ENCODE measurements around the gene NFKBIZ.

Gene NFKBIZ

GRCh38 chr3:101814835-101815234, 34.5 kb upstream of the NFKBIZ start:
- H3K4me3 ChIP-seq (replicated peaks in 1 of 2; ENCODE audit: low read depth in 2 of 2, low read length in 2 of 2) = no peak overlapping the region
- no peak for DNase-seq (ENCODE audit: low read depth in 2 of 2)
- no peak for TF ChIP-seq CTCF (IDR thresholded peaks at IDR 0.05; ENCODE audit: low read depth, low read length)

GRCh38 chr3:101816215-101817149, 32.8 kb upstream of the NFKBIZ start:
- DNase-seq (ENCODE audit: low read depth in 2 of 2) = no peak
- H3K4me3 ChIP-seq (replicated peaks in 1 of 2; ENCODE audit: low read depth in 2 of 2, low read length in 2 of 2) = no peak overlapping the region
- no peak for TF ChIP-seq CTCF (IDR thresholded peaks at IDR 0.05; ENCODE audit: low read depth, low read length)

GRCh38 chr3:101817992-101818391, 31.3 kb upstream of the NFKBIZ start:
- no peak overlapping the region for H3K4me3 ChIP-seq (replicated peaks in 1 of 2; ENCODE audit: low read depth in 2 of 2, low read length in 2 of 2)
- no peak for TF ChIP-seq CTCF (IDR thresholded peaks at IDR 0.05; ENCODE audit: low read depth, low read length)
- no peak for DNase-seq (ENCODE audit: low read depth in 2 of 2)

- no peak for TF ChIP-seq CTCF (IDR thresholded peaks at IDR 0.05; ENCODE audit: low read depth, low read length)
- no peak for DNase-seq (ENCODE audit: low read depth in 2 of 2)
- no peak overlapping the region for H3K4me3 ChIP-seq (replicated peaks in 1 of 2; ENCODE audit: low read depth in 2 of 2, low read length in 2 of 2)
These were observed 29.6 kb upstream of the NFKBIZ start for GRCh38 chr3:101819649-101820206.

GRCh38 chr3:101821503-101821902, 27.8 kb upstream of the NFKBIZ start:
- DNase-seq (ENCODE audit: low read depth in 2 of 2) = no peak

GRCh38 chr3:101823525-101823924, 25.8 kb upstream of the NFKBIZ start:
- DNase-seq (ENCODE audit: low read depth in 2 of 2) = no peak
- no peak for TF ChIP-seq CTCF (IDR thresholded peaks at IDR 0.05; ENCODE audit: low read depth, low read length)
- H3K4me3 ChIP-seq (replicated peaks in 1 of 2; ENCODE audit: low read depth in 2 of 2, low read length in 2 of 2) = no peak overlapping the region

More at GRCh38 chr3:101821503-101821902, 27.8 kb upstream of the NFKBIZ start:
- TF ChIP-seq CTCF (IDR thresholded peaks at IDR 0.05; ENCODE audit: low read depth, low read length) = no peak
- no peak overlapping the region for H3K4me3 ChIP-seq (replicated peaks in 1 of 2; ENCODE audit: low read depth in 2 of 2, low read length in 2 of 2)

Measured in cardiac fibroblast (primary cell).